Activated CD4-positive, alpha-beta T cell treated with anti-CD3 and anti-CD28 coated beads, Interleukin-2, amount 50 U/mL, for 16 hours (primary cell): Measurements from ENCODE around the gene NOXO1.
A peak's percentile ranks its signal among the peaks of the same experiment; 100 is the strongest.

ENCODE experiments used
- DNase-seq: peaks from one replicate; pipeline ENCODE4 v3.0.0-alpha.2; 2020

NOXO1 gene

DNA sequence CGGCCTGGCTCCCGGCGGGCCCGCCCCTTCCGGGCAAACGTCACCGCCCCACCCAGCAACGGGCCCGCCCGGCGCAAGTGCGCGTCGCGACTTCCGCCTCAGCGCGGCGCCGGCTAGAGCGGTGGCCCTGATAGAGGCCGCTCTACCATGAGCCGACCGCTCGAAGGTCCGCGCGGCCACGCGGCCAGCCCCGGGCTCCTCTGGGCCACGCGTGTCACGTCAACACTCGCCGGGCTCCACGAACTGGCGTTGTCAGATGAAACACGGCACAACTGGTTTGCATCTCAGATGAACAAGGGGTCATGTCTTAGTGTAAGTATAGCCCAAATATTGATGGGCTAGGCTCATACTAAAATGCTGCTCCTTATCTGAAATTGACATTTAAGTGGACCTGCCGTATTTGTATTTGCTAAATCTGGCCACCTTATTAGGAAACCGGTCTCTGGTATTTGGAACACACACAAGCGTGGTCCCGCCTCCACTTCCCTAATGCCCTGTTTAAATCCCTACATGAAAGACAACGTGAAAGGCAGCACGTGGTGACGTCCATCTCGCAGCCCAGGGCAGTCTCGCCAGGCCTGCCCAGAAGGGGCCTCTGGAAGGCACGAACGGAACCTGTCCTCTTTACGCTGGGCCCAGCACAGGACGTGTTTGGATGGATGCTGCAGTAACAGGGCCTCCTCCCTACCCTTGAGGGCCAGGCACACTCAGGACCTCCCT is 28.7 kb upstream of the NOXO1 start, which contains the start of gene ZNF598:
TSS of gene ZNF598 (minus strand) at position 31 of the 720 bp plus-strand sequence.
- peak; percentile 85 for DNase-seq

- DNase-seq = no peak
Observed at GRCh38 chr16:2009164-2009711, 28.0 kb upstream of the NOXO1 start.

GRCh38 chr16:2008631-2009163 is 27.4 kb upstream of the NOXO1 start:
- DNase-seq = peak; percentile 47

GRCh38 chr16:2008009-2008526 is 26.8 kb upstream of the NOXO1 start:
- peak; percentile 55 for DNase-seq

- no peak for DNase-seq
Observed at GRCh38 chr16:2007081-2007836, 26.0 kb upstream of the NOXO1 start.

- DNase-seq = no peak
Observed at GRCh38 chr16:2006317-2006716, 25.0 kb upstream of the NOXO1 start.

DNA sequence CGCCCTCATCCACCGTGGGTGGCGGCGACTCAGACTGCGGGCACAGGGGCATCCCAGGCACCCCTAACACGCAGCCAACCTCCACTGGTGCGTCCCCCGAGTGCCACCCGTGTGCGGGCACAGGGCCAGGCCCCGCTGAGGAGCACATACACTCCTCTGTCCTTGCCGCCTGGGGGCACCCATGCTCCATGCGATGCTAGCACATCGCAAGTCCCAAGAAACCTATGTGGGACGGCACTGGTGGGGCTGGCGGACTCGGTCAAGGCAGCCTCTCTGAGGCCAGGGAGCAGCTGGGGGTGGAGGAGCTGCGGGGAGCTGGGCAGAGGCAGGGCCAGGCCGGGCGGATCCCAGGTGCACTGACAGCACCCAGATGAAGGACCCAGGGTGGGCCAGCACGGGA is 24.4 kb upstream of the NOXO1 start:
- no peak for DNase-seq

DNA sequence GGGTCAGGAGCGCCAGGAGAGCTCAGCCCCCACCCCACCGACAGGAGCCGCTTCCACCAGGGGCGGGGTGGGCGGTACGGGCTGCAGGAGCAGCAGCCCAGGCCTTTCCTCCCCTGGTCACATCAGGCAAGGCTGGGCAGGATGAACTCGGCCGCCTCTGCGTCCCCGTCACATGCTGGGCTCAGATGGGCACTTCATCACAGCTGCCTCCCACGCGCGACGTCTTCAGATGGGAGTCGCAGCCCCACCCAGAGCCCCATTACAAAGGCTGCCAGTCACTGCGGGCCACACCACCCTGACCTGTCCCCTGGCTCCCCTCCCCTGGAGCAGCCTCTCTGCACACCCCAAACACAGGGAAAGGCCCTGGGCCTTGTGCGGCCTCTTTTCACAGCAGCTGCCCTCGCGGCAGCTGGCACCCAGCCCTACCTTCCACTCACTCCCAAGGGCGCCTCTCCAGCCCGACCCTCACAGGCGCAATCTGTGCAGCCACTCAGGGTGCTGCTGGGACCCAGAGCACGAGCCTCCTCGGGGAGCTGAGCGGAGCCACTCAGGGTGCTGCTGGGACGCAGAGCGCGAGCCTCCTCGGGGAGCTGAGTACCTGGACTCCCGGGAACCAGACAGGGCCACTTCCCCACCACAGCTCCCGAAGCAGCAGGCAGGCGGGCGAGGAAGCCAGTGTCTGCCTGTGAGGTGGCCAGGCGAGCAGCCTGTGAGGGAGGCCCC is 23.7 kb upstream of the NOXO1 start:
- no peak for DNase-seq

- peak; percentile 91 for DNase-seq
Observed at GRCh38 chr16:2003827-2004641, 22.8 kb upstream of the NOXO1 start.

- DNase-seq = no peak
Observed at GRCh38 chr16:2003231-2003826, 22.1 kb upstream of the NOXO1 start.

DNA sequence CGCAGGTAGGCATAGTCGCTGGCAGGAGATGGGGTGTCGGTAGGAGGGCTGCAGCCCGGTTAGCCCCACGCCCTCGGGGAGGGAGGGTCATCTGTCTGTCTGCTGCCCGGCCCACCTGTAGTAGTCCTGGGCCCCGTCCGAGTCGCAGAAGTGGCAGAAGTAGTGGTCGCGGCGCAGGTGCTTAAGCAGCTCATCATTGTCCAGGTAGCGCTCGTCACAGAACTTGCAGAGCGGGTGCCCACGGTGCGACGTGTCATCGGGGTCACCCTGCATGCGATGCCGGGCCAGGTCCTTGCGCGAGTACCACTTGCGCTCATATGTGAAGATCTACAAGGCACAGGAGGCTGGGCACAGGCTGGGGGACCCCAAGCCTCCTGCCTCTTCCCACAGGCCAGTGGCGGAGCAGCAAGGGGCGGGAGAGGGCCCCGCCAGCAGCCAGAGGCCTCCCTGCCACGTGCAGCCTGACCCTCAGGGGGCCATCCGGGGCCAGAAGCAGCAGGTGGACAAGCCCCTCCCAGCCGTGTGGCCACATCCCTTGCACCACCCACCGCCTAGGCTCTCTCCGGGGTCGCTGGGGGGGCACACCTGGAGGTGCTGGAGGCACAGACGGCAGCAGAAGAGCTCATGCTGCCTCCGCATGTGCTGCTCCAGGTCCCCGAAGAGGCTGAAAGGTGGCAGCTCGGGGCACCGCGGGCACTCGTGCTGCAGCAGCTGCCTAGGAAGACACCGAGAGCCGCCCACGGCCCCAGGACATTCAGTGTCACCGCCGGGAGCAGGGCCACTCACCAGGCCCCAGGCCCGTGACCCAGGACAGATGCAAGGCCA is 21.3 kb upstream of the NOXO1 start:
- DNase-seq = no peak

DNA sequence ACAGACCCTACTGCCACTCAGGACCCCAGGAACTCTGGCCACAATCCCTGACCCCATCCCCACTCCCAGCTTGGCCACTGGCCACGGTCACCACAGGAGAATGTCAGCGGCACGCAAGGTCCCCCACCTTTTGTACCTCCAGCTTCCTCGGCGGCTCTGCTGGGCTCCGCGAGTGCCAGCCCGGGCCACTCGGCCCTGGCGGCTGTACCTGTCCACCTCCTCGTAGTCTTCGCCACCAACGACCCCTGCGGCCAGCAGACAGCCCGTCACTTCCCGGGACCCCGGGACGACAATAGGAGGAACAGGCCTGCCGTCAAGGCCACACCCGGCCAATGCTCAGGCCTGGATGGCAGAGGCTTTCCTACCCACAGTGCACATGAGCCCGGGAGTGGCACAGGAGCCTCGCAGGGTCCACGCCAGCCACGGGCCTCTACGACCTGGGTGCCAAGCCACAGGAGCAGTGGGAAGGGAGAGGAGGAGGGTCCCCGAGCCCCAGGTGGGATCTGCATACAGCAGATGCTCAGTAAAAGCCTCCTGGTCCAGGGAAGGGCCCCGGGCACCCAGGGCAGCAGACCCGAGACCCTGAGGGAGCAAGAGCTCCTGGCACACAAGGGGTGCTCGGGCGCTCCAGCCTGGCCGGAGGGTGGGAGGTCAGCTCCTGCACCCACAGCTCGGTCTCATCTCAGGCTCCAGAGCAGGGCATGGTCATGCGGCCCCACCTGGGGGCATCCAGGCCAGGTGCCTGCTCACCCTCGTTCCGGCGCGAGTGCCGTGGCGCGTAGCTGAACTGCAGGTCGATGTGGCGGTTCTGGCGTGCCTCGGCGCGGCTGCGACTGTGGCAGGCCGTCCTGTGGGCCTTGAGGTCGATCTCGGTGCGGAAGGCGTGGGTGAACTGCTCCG is 20.4 kb upstream of the NOXO1 start:
- DNase-seq = no peak

DNA sequence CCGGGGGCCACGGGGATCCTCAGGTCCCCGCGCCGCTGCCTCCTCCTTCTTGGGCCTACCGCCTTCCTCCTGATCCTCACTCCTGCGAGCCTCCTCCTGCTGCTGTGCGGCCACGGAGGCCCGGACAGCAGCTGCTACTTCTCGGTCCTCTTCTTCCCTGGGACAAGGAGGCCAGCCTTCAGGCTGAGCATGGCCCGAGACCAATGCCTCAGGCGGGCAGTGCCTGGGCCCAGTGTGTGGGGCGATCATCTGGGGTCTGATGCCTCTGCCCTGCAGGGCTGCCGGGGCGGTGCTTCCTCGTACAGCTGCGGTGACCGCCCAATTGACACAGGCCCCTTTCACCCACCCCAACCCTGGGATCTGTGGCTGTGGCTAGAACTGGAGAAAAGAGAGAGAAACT is 19.8 kb upstream of the NOXO1 start:
- no peak for DNase-seq

DNA sequence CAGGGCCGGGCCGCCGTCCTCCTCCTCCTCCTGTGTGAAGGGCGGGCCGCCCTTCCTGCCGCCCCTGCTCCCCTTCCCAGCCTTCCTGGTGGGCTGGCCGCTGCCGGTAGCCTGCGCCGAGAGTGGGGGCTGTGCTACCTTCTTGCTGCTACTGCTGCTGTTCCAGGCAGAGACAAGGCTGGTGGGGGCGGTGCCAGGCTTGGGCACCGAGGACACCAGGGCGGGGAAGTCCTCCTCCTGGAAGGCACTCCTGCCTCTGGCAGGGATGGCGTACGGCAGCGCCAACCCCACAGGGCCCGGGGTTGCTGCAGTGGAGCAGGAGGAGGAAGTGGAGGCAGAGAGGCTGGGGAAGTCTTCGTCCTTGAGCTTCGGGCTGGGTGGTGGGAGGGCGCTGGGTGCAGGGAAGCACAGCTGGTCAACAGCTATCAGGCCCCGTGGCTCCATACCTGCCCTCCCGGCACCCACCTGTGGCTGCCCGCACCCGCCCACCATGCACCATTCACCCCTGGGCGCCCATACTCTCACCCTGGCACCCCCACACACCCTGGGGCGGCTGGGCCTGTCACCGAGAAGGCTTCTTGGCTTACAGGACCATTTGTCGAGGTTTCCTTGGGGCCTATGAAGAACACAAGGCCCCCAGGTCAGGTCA is 18.7 kb upstream of the NOXO1 start:
- no peak for DNase-seq

- no peak for DNase-seq
Observed at GRCh38 chr16:1998852-1999801, 17.9 kb upstream of the NOXO1 start.

DNA sequence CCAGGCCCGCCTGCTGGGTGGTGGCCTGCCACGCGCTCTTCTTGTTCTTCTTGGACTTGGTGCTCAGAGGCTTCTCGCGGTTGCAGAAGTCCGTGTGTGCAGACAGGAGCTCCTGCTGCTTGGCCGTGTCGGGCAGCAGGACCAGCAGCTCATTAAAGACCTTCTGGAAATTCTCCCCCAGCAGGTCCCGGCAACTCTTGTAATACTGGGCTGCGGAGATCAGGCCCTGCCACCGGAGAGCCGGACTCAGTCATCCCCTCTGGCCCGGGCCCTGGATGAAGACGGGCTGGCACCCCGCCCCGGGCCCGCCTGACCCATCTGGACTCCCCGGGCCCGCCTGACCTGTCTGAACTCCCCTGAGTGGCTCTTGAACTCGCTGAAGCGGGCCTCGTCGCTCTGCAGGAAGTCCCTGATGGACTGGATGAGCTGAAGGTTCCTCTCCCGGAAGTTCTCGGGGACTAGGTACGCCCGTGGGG is 17.1 kb upstream of the NOXO1 start:
- no peak for DNase-seq

GRCh38 chr16:1997494-1998359 is 16.5 kb upstream of the NOXO1 start:
- DNase-seq = no peak
